Smooth muscle cell (in vitro differentiated cells): ENCODE data around the gene PPIG. TPM values are rescaled to one million over a fixed set of nuclear protein-coding genes. Genes with fewer than 3 reads are reported as not detected.

Experiments used
- DNase-seq: peaks from one replicate; lab custom pipeline; 2025; ENCODE audit not compliant: unreplicated experiment; lab: John Stamatoyannopoulos, UW
- H2AFZ ChIP-seq: fragments of 200-600 bp; sonication (generic); 2 replicates; pipeline ENCODE4 v1.6.0; 2016; ENCODE audit warnings: antibody characterized with exemption, low read depth, mild to moderate bottlenecking
- H3F3A ChIP-seq: fragments of 200-600 bp; sonication (generic); 2 replicates; pipeline ENCODE4 v1.6.0; 2017; ENCODE audit warnings: antibody characterized with exemption, low read depth
- H3K27ac ChIP-seq: fragments of 200-600 bp; sonication (generic); 2 replicates; pipeline ENCODE4 v1.5.1; 2016; ENCODE audit warnings: low read depth, mild to moderate bottlenecking
- H3K27me3 ChIP-seq: fragments of 200-600 bp; sonication (generic); 2 replicates; pipeline ENCODE4 v1.6.1; 2016; ENCODE audit warnings: low read depth, mild to moderate bottlenecking
- H3K36me3 ChIP-seq: fragments of 200-600 bp; sonication (generic); 2 replicates; pipeline ENCODE4 v1.5.1; 2016; ENCODE audit warnings: low read depth
- H3K4me1 ChIP-seq: fragments of 200-600 bp; sonication (generic); 2 replicates; pipeline ENCODE4 v1.5.1; 2016; ENCODE audit warnings: low read depth
- H3K4me2 ChIP-seq: fragments of 200-600 bp; sonication (generic); 2 replicates; pipeline ENCODE4 v1.6.0; 2016; ENCODE audit warnings: mild to moderate bottlenecking
- H3K4me3 ChIP-seq: fragments of 200-600 bp; sonication (generic); 2 replicates; pipeline ENCODE4 v1.5.1; 2016; ENCODE audit warnings: mild to moderate bottlenecking
- H3K79me2 ChIP-seq: fragments of 200-600 bp; sonication (generic); 2 replicates; pipeline ENCODE4 v1.6.0; 2016; ENCODE audit warnings: low read depth, mild to moderate bottlenecking
- H3K9ac ChIP-seq: fragments of 200-600 bp; sonication (generic); 2 replicates; pipeline ENCODE4 v1.6.0; 2016; ENCODE audit warnings: low read depth
- H3K9me3 ChIP-seq: fragments of 200-600 bp; sonication (generic); replicated peaks from 2 replicates; pipeline ENCODE4 v1.5.1; 2016; ENCODE audit warnings: low read depth
- H4K20me1 ChIP-seq: fragments of 200-600 bp; sonication (generic); 2 replicates; pipeline ENCODE4 v1.6.0; 2016; ENCODE audit warnings: low read depth
- WGBS: methylation state at CpG from one replicate; pipeline ENCODE4 v1.1.7; 2016; ENCODE audit warnings: low lambda C conversion rate; 5-methylcytosine and 5-hydroxymethylcytosine counted together
- polyA plus RNA-seq: library from polyadenylated mRNA; unstranded; fragments of >200 nt; fragmentation: Nextera tagmentation; extraction: Ambion mirVana; gene quantifications from 2 replicates; pipeline ENCODE4 v1.2.1, GENCODE V29; 2016
- total RNA-seq: library from RNA; depleted of rRNA; stranded (reverse); fragments of >200 nt; gene quantifications from 2 replicates; pipeline ENCODE4 v1.2.3, GENCODE V29; 2014
- TF ChIP-seq, protein P1 (sequence below): fragments of 200-600 bp; sonication (generic); IDR thresholded peaks from 2 replicates; pipeline ENCODE4 v1.5.1; 2017; ENCODE audit warnings: borderline replicate concordance, mild to moderate bottlenecking, antibody characterized with exemption; ENCODE audit not compliant: insufficient read depth, poor library complexity, severe bottlenecking

PPIG gene
- total and polyA plus RNA-seq, 2 experiments from 2014 or later, result 34.4 to 51.1 TPM

DNA sequence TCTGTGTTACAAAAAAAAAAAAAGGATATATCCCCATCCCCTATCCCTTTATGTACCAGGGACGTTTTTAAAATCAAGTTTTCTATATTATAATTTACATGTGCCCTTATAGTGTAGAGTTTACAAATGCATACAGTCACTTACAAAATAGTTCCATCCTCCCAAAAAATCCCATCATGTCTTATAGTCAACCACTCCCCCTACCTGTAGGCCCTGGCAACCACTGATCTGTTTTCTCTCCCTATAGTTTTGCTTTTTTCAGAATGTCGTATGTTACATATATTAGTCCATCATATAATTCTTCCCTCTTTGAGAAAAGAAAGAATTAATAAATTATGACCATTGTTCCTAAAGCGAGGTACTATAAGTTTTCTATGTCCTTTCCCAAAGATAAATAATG, 92.2 kb downstream of the PPIG start:
- H3K9ac ChIP-seq, result no peak overlapping the region
- WGBS, result 53% methylated on average over 3 of the region's 3 CpGs
- no peaks in the 10 kb centered on the region for H3K9me3 ChIP-seq
- no peak overlapping the region for H3K27ac ChIP-seq
- no peaks in the 10 kb centered on the region for H3K36me3 ChIP-seq
- no peak overlapping the region for H3K4me2 ChIP-seq
- no peaks in the 10 kb centered on the region for H3F3A ChIP-seq
- no peaks in the 10 kb centered on the region for H3K79me2 ChIP-seq
- TF ChIP-seq, protein P1, sequence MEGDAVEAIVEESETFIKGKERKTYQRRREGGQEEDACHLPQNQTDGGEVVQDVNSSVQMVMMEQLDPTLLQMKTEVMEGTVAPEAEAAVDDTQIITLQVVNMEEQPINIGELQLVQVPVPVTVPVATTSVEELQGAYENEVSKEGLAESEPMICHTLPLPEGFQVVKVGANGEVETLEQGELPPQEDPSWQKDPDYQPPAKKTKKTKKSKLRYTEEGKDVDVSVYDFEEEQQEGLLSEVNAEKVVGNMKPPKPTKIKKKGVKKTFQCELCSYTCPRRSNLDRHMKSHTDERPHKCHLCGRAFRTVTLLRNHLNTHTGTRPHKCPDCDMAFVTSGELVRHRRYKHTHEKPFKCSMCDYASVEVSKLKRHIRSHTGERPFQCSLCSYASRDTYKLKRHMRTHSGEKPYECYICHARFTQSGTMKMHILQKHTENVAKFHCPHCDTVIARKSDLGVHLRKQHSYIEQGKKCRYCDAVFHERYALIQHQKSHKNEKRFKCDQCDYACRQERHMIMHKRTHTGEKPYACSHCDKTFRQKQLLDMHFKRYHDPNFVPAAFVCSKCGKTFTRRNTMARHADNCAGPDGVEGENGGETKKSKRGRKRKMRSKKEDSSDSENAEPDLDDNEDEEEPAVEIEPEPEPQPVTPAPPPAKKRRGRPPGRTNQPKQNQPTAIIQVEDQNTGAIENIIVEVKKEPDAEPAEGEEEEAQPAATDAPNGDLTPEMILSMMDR, result no peak
- no peak for DNase-seq
- no peaks in the 10 kb centered on the region for H4K20me1 ChIP-seq
- H2AFZ ChIP-seq, result no peak overlapping the region
- peaks cover 4% of the 10 kb centered on the region for H3K4me1 ChIP-seq
- H3K4me3 ChIP-seq, result no peak overlapping the region
- H3K27me3 ChIP-seq, result no peaks in the 10 kb centered on the region

DNA sequence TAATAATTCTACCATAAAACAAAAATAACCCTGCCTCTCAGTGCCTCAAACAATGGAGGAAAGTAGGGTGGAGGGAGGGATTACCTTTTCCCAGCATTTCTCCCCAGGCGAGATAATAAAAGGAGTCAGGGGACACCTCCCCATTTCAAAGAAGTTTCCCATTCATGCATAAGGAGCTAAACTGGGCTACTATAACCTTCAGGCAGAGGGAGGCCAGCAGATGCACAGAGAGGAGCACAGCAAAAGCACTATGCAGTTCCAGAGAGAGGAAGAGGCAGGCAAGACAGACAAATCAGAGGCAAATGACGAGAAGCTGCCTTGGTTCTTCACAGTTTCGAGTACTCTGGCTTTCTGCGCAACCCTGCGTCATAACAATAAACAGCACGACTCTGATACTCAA, 92.7 kb downstream of the PPIG start:
- Histone ChIP-seq H3K4me1 (peaks cover 4% of the 10 kb centered on the region), H3K4me2 (no peak overlapping the region), H3K27me3 (no peaks in the 10 kb centered on the region), H3K4me3 (no peak overlapping the region), H3K79me2 (no peaks in the 10 kb centered on the region), H4K20me1 (no peaks in the 10 kb centered on the region), H3K27ac (no peak overlapping the region), H3K9ac (no peak overlapping the region), H3K9me3 (no peaks in the 10 kb centered on the region), H3F3A (no peaks in the 10 kb centered on the region), H2AFZ (no peak overlapping the region), H3K36me3 (no peaks in the 10 kb centered on the region)
- no peak for DNase-seq
- TF ChIP-seq, protein P1, result no peak
- 84% methylated on average over 6 of the region's 6 CpGs for WGBS

DNA sequence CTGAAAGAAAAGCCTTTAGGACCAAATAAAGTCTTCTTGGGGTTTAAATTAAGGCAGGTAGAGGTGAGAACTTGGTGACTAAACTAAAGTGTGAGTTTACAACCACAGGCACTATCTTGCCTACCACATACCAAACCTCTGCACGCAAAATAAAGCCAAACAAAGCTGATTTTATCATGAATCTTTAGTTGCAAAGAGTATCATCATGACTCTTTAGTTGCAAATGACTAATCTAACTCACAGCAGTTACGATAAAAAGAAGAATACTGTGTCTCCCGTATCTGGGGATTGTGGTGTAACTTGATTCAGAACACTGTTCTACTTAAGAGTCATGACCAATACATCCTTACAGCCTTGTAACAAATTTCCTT, 98.9 kb downstream of the PPIG start:
- H3K9ac ChIP-seq, result no peak overlapping the region
- no peak overlapping the region for H3K4me2 ChIP-seq
- no peak overlapping the region for H3K4me3 ChIP-seq
- H3F3A ChIP-seq, result no peaks in the 10 kb centered on the region
- H3K9me3 ChIP-seq, result no peaks in the 10 kb centered on the region
- WGBS, result 64% methylated on average over 3 of the region's 3 CpGs
- no peaks in the 10 kb centered on the region for H3K4me1 ChIP-seq
- H2AFZ ChIP-seq, result no peak overlapping the region
- no peak overlapping the region for H3K27ac ChIP-seq
- H3K27me3 ChIP-seq, result no peaks in the 10 kb centered on the region
- H4K20me1 ChIP-seq, result no peaks in the 10 kb centered on the region
- no peaks in the 10 kb centered on the region for H3K36me3 ChIP-seq
- TF ChIP-seq, protein P1, result no peak
- no peak for DNase-seq
- H3K79me2 ChIP-seq, result no peaks in the 10 kb centered on the region

DNA sequence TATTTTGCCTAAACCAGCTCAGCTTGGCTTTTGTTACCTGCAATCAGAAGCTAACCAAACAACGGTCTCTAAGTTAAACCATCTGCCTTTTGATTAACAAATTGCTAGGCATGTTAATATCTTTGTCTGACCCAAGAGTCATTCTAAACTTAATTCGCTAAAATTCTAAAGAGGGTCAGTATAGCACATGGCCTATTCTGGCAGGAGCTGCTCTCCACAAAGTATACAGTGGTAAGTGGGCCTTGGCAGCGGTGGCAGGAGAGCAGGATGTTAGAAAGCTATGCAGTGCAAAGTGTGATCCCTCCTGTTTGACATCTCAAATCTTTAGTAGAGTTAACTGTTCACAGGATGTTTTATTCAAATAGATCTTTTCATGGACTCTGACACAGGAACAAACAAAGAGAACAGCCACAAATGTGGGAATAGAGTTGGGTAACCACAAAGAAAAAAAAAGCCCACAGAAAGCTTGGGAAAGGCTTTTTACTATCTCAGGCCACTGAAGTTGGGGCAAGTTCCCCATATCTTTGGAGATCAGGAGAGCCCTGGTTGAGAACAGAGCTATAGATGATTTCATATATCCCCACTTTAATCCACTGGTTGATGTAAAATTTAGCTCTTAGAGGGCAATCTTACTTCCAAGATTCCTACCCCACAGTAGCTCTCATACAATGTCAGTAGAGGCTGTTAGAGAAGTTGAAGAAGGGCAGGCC, 99.4 kb downstream of the PPIG start:
- no peaks in the 10 kb centered on the region for H3K36me3 ChIP-seq
- no peak overlapping the region for H2AFZ ChIP-seq
- H3K27ac ChIP-seq, result no peak overlapping the region
- H3K27me3 ChIP-seq, result no peaks in the 10 kb centered on the region
- WGBS, result 64% methylated on average over 3 of the region's 3 CpGs
- no peaks in the 10 kb centered on the region for H3K79me2 ChIP-seq
- H3K9ac ChIP-seq, result no peak overlapping the region
- H3K4me1 ChIP-seq, result no peaks in the 10 kb centered on the region
- no peak overlapping the region for H3K4me3 ChIP-seq
- no peaks in the 10 kb centered on the region for H3F3A ChIP-seq
- no peak overlapping the region for H3K4me2 ChIP-seq
- TF ChIP-seq, protein P1, result no peak
- no peaks in the 10 kb centered on the region for H3K9me3 ChIP-seq
- no peak for DNase-seq
- H4K20me1 ChIP-seq, result no peaks in the 10 kb centered on the region
